GM18502 (cell line): Measurements from ENCODE around the gene CHURC1.

Experiments
- ATAC-seq: cut with Tn5 transposase; IDR thresholded peaks from one replicate; pipeline ENCODE4 v1.9.1; 2021; ENCODE audit warnings: mild to moderate bottlenecking; ENCODE audit not compliant: unreplicated experiment, poor library complexity

The CHURC1 gene

GRCh38 chr14:64953661-64954060, 39.4 kb downstream of the CHURC1 start:
- ATAC-seq, result no peak

GRCh38 chr14:64954491-64955240, 40.4 kb downstream of the CHURC1 start:
- ATAC-seq, result no peak

GRCh38 chr14:64955297-64955696, 41.0 kb downstream of the CHURC1 start:
- ATAC-seq, result no peak

- ATAC-seq, result no peak
These were observed 42.6 kb downstream of the CHURC1 start for GRCh38 chr14:64956697-64957406.

- no peak for ATAC-seq
These were observed 43.9 kb downstream of the CHURC1 start for GRCh38 chr14:64958201-64958600.

- no peak for ATAC-seq
These were observed 44.5 kb downstream of the CHURC1 start for GRCh38 chr14:64958743-64959142.

- no peak for ATAC-seq
These were observed 46.6 kb downstream of the CHURC1 start for GRCh38 chr14:64960762-64961276.

- no peak for ATAC-seq
These were observed 49.4 kb downstream of the CHURC1 start for GRCh38 chr14:64963611-64964010.

- ATAC-seq, result no peak
These were observed 51.2 kb downstream of the CHURC1 start for GRCh38 chr14:64965356-64966000.

GRCh38 chr14:64966976-64967375, 52.7 kb downstream of the CHURC1 start:
- ATAC-seq, result no peak

- ATAC-seq, result no peak
These were observed 53.9 kb downstream of the CHURC1 start for GRCh38 chr14:64968167-64968566.

- ATAC-seq, result no peak
These were observed 54.4 kb downstream of the CHURC1 start for GRCh38 chr14:64968651-64969050.

GRCh38 chr14:64970041-64970440, 55.8 kb downstream of the CHURC1 start:
- ATAC-seq, result no peak

- no peak for ATAC-seq
These were observed 56.7 kb downstream of the CHURC1 start for GRCh38 chr14:64970776-64971477.

GRCh38 chr14:64971491-64971942, 57.3 kb downstream of the CHURC1 start:
- ATAC-seq, result no peak

GRCh38 chr14:64971943-64972791, 57.9 kb downstream of the CHURC1 start, which contains the start of gene RAB15:
TSS of gene RAB15 (minus strand) at chr14:64972336. CDS start at chr14:64972076, 260 bp downstream.
- no peak for ATAC-seq

GRCh38 chr14:64973026-64973442, 58.8 kb downstream of the CHURC1 start:
- no peak for ATAC-seq

GRCh38 chr14:64973826-64974225, 59.6 kb downstream of the CHURC1 start:
- ATAC-seq, result no peak

- ATAC-seq, result no peak
These were observed 60.3 kb downstream of the CHURC1 start for GRCh38 chr14:64974563-64974962.
